Measurements from ENCODE around the gene CES2. TPM values are rescaled to one million over a fixed set of nuclear protein-coding genes. Genes with fewer than 3 reads are reported as not detected.

CES2 gene
- total and polyA plus RNA-seq, 10 of the 15 experiments (the other 5 are each of a cell fraction or from before 2014, with no cell fraction given) = 1.6 to 33.7 (median 21.0) TPM

GRCh38 chr16:66908762-66909559, 26.4 kb upstream of the CES2 start:
- no peak overlapping the region for H3K4me3 ChIP-seq
- no TSS peak for BruUV-seq (replicated peaks)
- no peaks in the 10 kb centered on the region; a peak in 1 of 4 replicates for H3K27me3 ChIP-seq (replicated peaks in 1 of 2; ENCODE audit: control insufficient read depth in 2 of 2, insufficient read depth in 2 of 2, low read length in 1 of 2)
- H2AFZ ChIP-seq (ENCODE audit: control insufficient read depth, low read depth, low read length) = no peak overlapping the region
- ChIA-PET POLR2A (no interaction called here), RAD21 (ENCODE audit: unreplicated experiment) (no interaction called here), SMC1A (ENCODE audit: uncharacterized antibody, unreplicated experiment) (interaction anchor here (1.4 kb wide), 1 partner anchor 41 kb away, joined by 3 read pairs; no protein-coding TSS in a partner anchor), CTCF (interaction anchor here (1.2 to 1.3 kb wide), 2 partner anchors 12 to 16 kb away, joined by 3 to 4 read pairs; no protein-coding TSS in a partner anchor)
- H3K4me1 ChIP-seq (ENCODE audit: control insufficient read depth, insufficient read depth, low read length) = peaks cover 4% of the 10 kb centered on the region; the same call in 1 of the 2 replicates
- no peak overlapping the region for H3K9ac ChIP-seq (ENCODE audit: control insufficient read depth, insufficient read depth, low read length)
- intact Hi-C loops (cut with micrococcal nuclease; ENCODE audit: unreplicated experiment) (no loop called here), in situ Hi-C loops (cut with MboI) (no loop called here)
- no peak for TF ChIP-seq E2F8 (IDR thresholded peaks at IDR 0.05; ENCODE audit: low read depth, partially characterized antibody)
- no peak for TF ChIP-seq CBX3 (IDR thresholded peaks at IDR 0.05; ENCODE audit: borderline replicate concordance, low read depth)
- no peak for TF ChIP-seq CHD2 (IDR thresholded peaks at IDR 0.05; ENCODE audit: borderline replicate concordance, low read depth, low read length)
- no peak for TF ChIP-seq MTA3 (IDR thresholded peaks at IDR 0.05; ENCODE audit: borderline replicate concordance, low read length)
- TF ChIP-seq EZH2 (IDR thresholded peaks at IDR 0.05; ENCODE audit: borderline replicate concordance, control insufficient read depth, low read depth, low read length) = no peak
- no peak for TF ChIP-seq EGR1 (IDR thresholded peaks at IDR 0.05; ENCODE audit: borderline replicate concordance in 1 of 2, low read depth in 2 of 2, low read length in 2 of 2)
- no peak for TF ChIP-seq MAX (IDR thresholded peaks at IDR 0.05; ENCODE audit: low read depth, low read length)
- no peak for TF ChIP-seq JUNB (IDR thresholded peaks at IDR 0.05)
- no peak for TF ChIP-seq IKZF2 (IDR thresholded peaks at IDR 0.05)
- no peak for TF ChIP-seq NFXL1 (IDR thresholded peaks at IDR 0.05; ENCODE audit: borderline replicate concordance)
- no peak for TF ChIP-seq NRF1 (conservative IDR thresholded peaks at IDR 0.05; ENCODE audit: low read depth, low read length)
- TF ChIP-seq SMARCA5 (IDR thresholded peaks at IDR 0.05) = no peak
- no peak for TF ChIP-seq LARP7 (IDR thresholded peaks at IDR 0.05)
- TF ChIP-seq ATF3 (IDR thresholded peaks at IDR 0.05; ENCODE audit: borderline replicate concordance, extremely low read depth, low read depth, low read length) = no peak
- DNase-seq (ENCODE audit: low read depth, low spot score) = no peak
- no peak for FAIRE-seq
- H3K79me2 ChIP-seq (ENCODE audit: control insufficient read depth, insufficient read depth, low read length) = no peaks in the 10 kb centered on the region
- no peaks in the 10 kb centered on the region for H3K36me3 ChIP-seq (ENCODE audit: control insufficient read depth in 2 of 2, insufficient read depth in 2 of 2, low read length in 1 of 2)
- H3K4me2 ChIP-seq (ENCODE audit: control insufficient read depth, insufficient read depth) = no peak overlapping the region
- no peak for ATAC-seq
- WGBS (ENCODE audit: insufficient coverage, insufficient replicate concordance, low lambda C conversion rate, missing lambda C conversion rate) = 54% methylated on average over 9 of the region's 14 CpGs
- no peak overlapping the region for H3K27ac ChIP-seq (ENCODE audit: control insufficient read depth, insufficient read depth)
- no peaks in the 10 kb centered on the region for H4K20me1 ChIP-seq (ENCODE audit: control insufficient read depth, insufficient read depth)
- no peaks in the 10 kb centered on the region for H3K9me3 ChIP-seq (replicated peaks; ENCODE audit: control insufficient read depth, insufficient read depth, low read length)
